Neuronal stem cell (in vitro differentiated cells): ENCODE data around the gene IRF2BPL.

ENCODE experiments used
- DNase-seq: peaks from one replicate; pipeline ENCODE4 v3.0.0-alpha.2; 2013; ENCODE audit warnings: low spot score
- H2AFZ ChIP-seq: one replicate; pipeline ENCODE4 v1.6.1; 2013; ENCODE audit warnings: mild to moderate bottlenecking, low read length, inconsistent platforms
- H2AK5ac ChIP-seq: 2 replicates; pipeline ENCODE4 v1.6.1; 2013; ENCODE audit warnings: low read depth, mild to moderate bottlenecking, inconsistent platforms, low read length, moderate library complexity, mixed read lengths
- H2BK120ac ChIP-seq: 2 replicates; pipeline ENCODE4 v1.6.1; 2013; ENCODE audit warnings: low read depth, mild to moderate bottlenecking, inconsistent platforms, low read length, moderate library complexity, mixed read lengths
- H2BK12ac ChIP-seq: one replicate; pipeline ENCODE4 v1.6.1; 2013; ENCODE audit warnings: low read length, inconsistent platforms
- H2BK15ac ChIP-seq: 2 replicates; pipeline ENCODE4 v1.6.1; 2013; ENCODE audit warnings: mild to moderate bottlenecking, low read length, inconsistent platforms, mixed read lengths
- H2BK5ac ChIP-seq: one replicate; pipeline ENCODE4 v1.6.1; 2013; ENCODE audit warnings: inconsistent platforms, mild to moderate bottlenecking, low read length, moderate library complexity
- H3K14ac ChIP-seq: one replicate; pipeline ENCODE4 v1.6.1; 2013; ENCODE audit warnings: low read length, inconsistent platforms
- H3K18ac ChIP-seq: 2 replicates; pipeline ENCODE4 v1.6.1; 2013; ENCODE audit warnings: low read length, inconsistent platforms
- H3K23ac ChIP-seq: 2 replicates; pipeline ENCODE4 v1.6.1; 2013; ENCODE audit warnings: low read depth, mild to moderate bottlenecking, mixed read lengths, low read length, inconsistent platforms; ENCODE audit not compliant: poor library complexity
- H3K27ac ChIP-seq: replicated peaks from 3 replicates; pipeline ENCODE4 v1.5.1; 2013; ENCODE audit warnings: low read length, inconsistent platforms
- H3K27me3 ChIP-seq, 3 experiments: 2 replicates each; pipeline ENCODE4 v1.6.1; 2013; ENCODE audit warnings: low read length in 3 of 3, mild to moderate bottlenecking in 2 of 3, inconsistent platforms in 1 of 3, low read depth in 1 of 3, mixed read lengths in 1 of 3, moderate library complexity in 1 of 3; ENCODE audit not compliant: control insufficient read depth in 3 of 3, insufficient read depth in 3 of 3
- H3K36me3 ChIP-seq, 2 donors: replicated peaks in 1 of 2; 2 replicates each; pipeline ENCODE4 v1.6.1; 2013; ENCODE audit warnings: low read length in 2 of 2; ENCODE audit not compliant: control insufficient read depth in 2 of 2, insufficient read depth in 2 of 2
- H3K4ac ChIP-seq: 2 replicates; pipeline ENCODE4 v1.6.1; 2013; ENCODE audit warnings: inconsistent platforms, mild to moderate bottlenecking, low read length, moderate library complexity
- H3K4me1 ChIP-seq, 2 donors: 1 replicate in 1 of 2; 2 replicates in 1 of 2; pipeline ENCODE4 v1.6.1; 2013; ENCODE audit warnings: low read length in 2 of 2, low read depth in 1 of 2; ENCODE audit not compliant: control insufficient read depth in 2 of 2, insufficient read depth in 1 of 2
- H3K4me2 ChIP-seq: one replicate; pipeline ENCODE4 v1.6.1; 2013; ENCODE audit warnings: mild to moderate bottlenecking, low read length, inconsistent platforms; ENCODE audit not compliant: insufficient read depth, poor library complexity, severe bottlenecking
- H3K4me3 ChIP-seq, 2 donors: 2 replicates each; pipeline ENCODE4 v1.5.1; 2013; ENCODE audit warnings: low read length in 2 of 2, mild to moderate bottlenecking in 2 of 2, inconsistent platforms in 1 of 2, moderate library complexity in 1 of 2
- H3K79me1 ChIP-seq: one replicate; pipeline ENCODE4 v1.6.1; 2013; ENCODE audit warnings: low read depth, mild to moderate bottlenecking, inconsistent platforms, low read length, moderate library complexity
- H3K9ac ChIP-seq: one replicate; pipeline ENCODE4 v1.6.1; 2013; ENCODE audit warnings: mild to moderate bottlenecking, low read depth, low read length, inconsistent platforms; ENCODE audit not compliant: poor library complexity
- H3K9me3 ChIP-seq, 2 donors: replicated peaks in 1 of 2; 2 replicates each; pipeline versions ENCODE3 to v1.6.1; 2013; ENCODE audit warnings: low read length in 2 of 2, mild to moderate bottlenecking in 2 of 2, inconsistent platforms in 1 of 2, low read depth in 1 of 2, mixed read lengths in 1 of 2, moderate library complexity in 1 of 2; ENCODE audit not compliant: control insufficient read depth in 2 of 2, insufficient read depth in 1 of 2
- H4K8ac ChIP-seq: one replicate; pipeline ENCODE4 v1.6.1; 2013; ENCODE audit warnings: low read depth, mild to moderate bottlenecking, inconsistent platforms, low read length, moderate library complexity
- H4K91ac ChIP-seq: one replicate; pipeline ENCODE4 v1.6.1; 2013; ENCODE audit warnings: low read length, low read depth, mild to moderate bottlenecking, inconsistent platforms; ENCODE audit not compliant: poor library complexity
- WGBS, 2 donors: extraction: QIAGEN DNeasy Blood & Tissue Kit; methylation state at CpG; one replicate each; pipeline ENCODE4 v1.1.7; 2013; ENCODE audit warnings: missing lambda C conversion rate in 2 of 2, mixed read lengths in 1 of 2; ENCODE audit not compliant: insufficient read length in 2 of 2, insufficient replicate concordance in 1 of 2; ENCODE audit errors: extremely low coverage in 2 of 2; 5-methylcytosine and 5-hydroxymethylcytosine counted together

IRF2BPL gene

GRCh38 chr14:77052281-77053044 lies 24.0 kb upstream of the IRF2BPL start:
- H4K91ac ChIP-seq: no peak overlapping the region
- H3K9me3 ChIP-seq: no peaks in the 10 kb centered on the region
- peak overlapping the region; percentile 30 for H3K9ac ChIP-seq
- H3K27me3 ChIP-seq: no peaks in the 10 kb centered on the region
- H3K14ac ChIP-seq: peak overlapping the region; percentile 28
- H2BK15ac ChIP-seq: peak overlapping the region; percentile 99
- H3K36me3 ChIP-seq: no peaks in the 10 kb centered on the region
- no peak overlapping the region for H3K27ac ChIP-seq
- peak overlapping the region; percentile 99 for H2AK5ac ChIP-seq
- H2BK5ac ChIP-seq: peak overlapping the region; percentile 84
- WGBS, 2 donors: no CpG with 5 or more reads among the region's 8 CpGs
- peak overlapping the region; percentile 67 for H2BK12ac ChIP-seq
- H3K4me2 ChIP-seq: no peak overlapping the region
- no peak overlapping the region for H4K8ac ChIP-seq
- H3K18ac ChIP-seq: peak overlapping the region; percentile 74
- no peak overlapping the region for H3K4me3 ChIP-seq
- peak overlapping the region; percentile 90 for H3K4ac ChIP-seq
- no peak overlapping the region for H3K23ac ChIP-seq
- no peaks in the 10 kb centered on the region for H3K79me1 ChIP-seq
- no peak overlapping the region for H2AFZ ChIP-seq
- peak overlapping the region; percentile 98 for H2BK120ac ChIP-seq
- H3K4me1 ChIP-seq: peaks cover 2 to 11% of the 10 kb centered on the region in 2 donors
- no peak for DNase-seq

DNA sequence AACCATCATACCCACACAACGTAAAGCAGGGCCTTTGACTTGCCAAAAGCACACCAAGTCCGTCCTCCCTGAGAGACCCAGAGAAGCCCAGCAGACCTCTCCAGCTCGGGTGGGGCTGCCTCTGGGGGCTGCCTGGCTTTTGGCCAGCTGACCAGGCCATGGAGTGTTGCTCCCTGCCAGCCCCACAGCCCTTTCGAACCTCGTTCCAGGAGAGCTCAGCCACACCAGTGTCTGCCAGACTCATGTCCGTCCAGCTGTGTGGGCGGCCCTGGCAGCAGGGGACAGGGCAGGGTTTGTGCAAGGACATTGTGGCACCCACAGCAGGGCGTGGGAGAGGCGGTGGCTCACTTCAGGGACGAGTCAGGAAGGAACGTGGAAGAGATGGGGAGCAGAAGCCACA lies 22.6 kb upstream of the IRF2BPL start:
- no peaks in the 10 kb centered on the region for H3K9me3 ChIP-seq
- H3K9ac ChIP-seq: peak overlapping the region; percentile 75
- no peak for DNase-seq
- H3K27me3 ChIP-seq: no peaks in the 10 kb centered on the region
- no peak overlapping the region for H3K4me2 ChIP-seq
- peak overlapping the region; percentile 98 for H3K18ac ChIP-seq
- H2BK5ac ChIP-seq: no peak overlapping the region
- peak overlapping the region; percentile 89 for H2BK120ac ChIP-seq
- peak overlapping the region; percentile 58 for H4K8ac ChIP-seq
- peak overlapping the region; percentile 83 for H4K91ac ChIP-seq
- H3K4me3 ChIP-seq: no peak overlapping the region
- no peaks in the 10 kb centered on the region for H3K36me3 ChIP-seq
- peak overlapping the region; percentile 97 for H3K14ac ChIP-seq
- H3K79me1 ChIP-seq: no peaks in the 10 kb centered on the region
- no peak overlapping the region for H3K27ac ChIP-seq
- H2AFZ ChIP-seq: peak overlapping the region; percentile 66
- peak overlapping the region; percentile 99 for H2BK12ac ChIP-seq
- peaks cover 2 to 11% of the 10 kb centered on the region in 2 donors for H3K4me1 ChIP-seq
- H2AK5ac ChIP-seq: peak overlapping the region; percentile 93
- H3K4ac ChIP-seq: peak overlapping the region; percentile 99
- no CpG with 5 or more reads among the region's 11 CpGs for WGBS, 2 donors
- peak overlapping the region; percentile 31 for H3K23ac ChIP-seq
- peak overlapping the region; percentile 99 for H2BK15ac ChIP-seq

GRCh38 chr14:77046721-77047120 lies 18.2 kb upstream of the IRF2BPL start:
- Histone ChIP-seq H2AFZ (no peak overlapping the region), H3K4ac (no peak overlapping the region), H3K36me3 (no peaks in the 10 kb centered on the region), H3K18ac (no peak overlapping the region), H3K9ac (no peak overlapping the region), H3K4me3 (no peak overlapping the region), H2BK12ac (no peak overlapping the region), H3K4me2 (no peak overlapping the region), H3K14ac (no peak overlapping the region), H4K91ac (no peak overlapping the region), H2BK120ac (no peak overlapping the region), H3K27ac (no peak overlapping the region), H2AK5ac (no peak overlapping the region), H3K9me3 (no peaks in the 10 kb centered on the region), H3K27me3 (no peaks in the 10 kb centered on the region), H3K23ac (no peak overlapping the region), H2BK15ac (no peak overlapping the region), H2BK5ac (no peak overlapping the region), H4K8ac (no peak overlapping the region), H3K79me1 (no peaks in the 10 kb centered on the region), H3K4me1 (peaks cover 13 to 40% of the 10 kb centered on the region in 2 donors)
- WGBS, 2 donors: no CpG with 5 or more reads among the region's 3 CpGs
- DNase-seq: no peak

DNA sequence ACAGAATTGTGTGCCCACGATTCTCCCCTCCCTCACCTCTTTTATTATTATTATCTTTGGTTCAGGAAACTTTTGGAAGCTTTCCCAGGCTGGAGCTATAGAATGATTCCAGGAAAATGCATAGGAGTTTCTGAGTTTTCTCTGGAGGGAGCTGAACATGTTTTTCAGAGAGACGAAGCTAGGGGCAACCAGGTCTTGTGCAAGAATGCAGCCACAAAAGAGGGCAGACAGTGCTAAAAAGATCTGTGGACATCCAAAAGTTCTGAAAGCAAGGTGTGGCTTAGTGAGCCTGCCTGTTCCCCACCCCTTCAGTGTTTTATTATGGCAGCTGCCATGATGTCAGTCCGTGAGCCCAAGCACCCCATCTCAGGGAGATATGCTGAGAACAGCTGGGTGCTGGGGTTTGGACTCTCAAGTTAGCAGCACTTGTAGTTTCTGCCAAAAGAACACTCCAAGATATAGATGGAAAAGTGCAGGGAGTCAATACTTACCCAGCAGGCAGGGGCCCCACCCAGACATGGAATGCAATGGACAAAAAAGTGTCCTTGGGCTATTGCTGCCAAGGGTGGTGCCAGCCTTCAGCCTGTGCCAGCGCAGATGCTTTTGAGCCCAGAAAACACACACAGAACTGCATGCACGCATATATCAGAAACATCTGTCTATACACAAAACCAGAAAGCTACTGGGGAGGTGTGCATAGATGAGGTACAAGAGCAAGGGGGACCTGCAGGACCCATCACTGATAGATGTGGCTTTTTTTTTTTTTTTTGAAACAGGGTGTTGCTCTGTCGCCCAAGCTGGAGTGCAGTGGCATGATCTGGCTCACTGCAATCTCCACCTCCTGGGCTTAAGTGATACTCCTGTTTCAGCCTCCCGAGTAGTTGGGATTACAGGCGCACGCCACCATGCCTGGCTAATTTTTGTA lies 17.0 kb upstream of the IRF2BPL start:
- Histone ChIP-seq H3K14ac (no peak overlapping the region), H3K4ac (no peak overlapping the region), H4K91ac (no peak overlapping the region), H3K27me3 (no peaks in the 10 kb centered on the region), H3K4me3 (no peak overlapping the region), H3K36me3 (no peaks in the 10 kb centered on the region), H3K4me2 (no peak overlapping the region), H2BK12ac (no peak overlapping the region), H4K8ac (no peak overlapping the region), H2BK120ac (no peak overlapping the region), H2AFZ (no peak overlapping the region), H3K79me1 (no peaks in the 10 kb centered on the region), H3K18ac (no peak overlapping the region), H3K9ac (no peak overlapping the region), H2BK15ac (no peak overlapping the region), H2BK5ac (no peak overlapping the region), H3K9me3 (no peaks in the 10 kb centered on the region), H2AK5ac (no peak overlapping the region), H3K23ac (no peak overlapping the region), H3K4me1 (peaks cover 14 to 48% of the 10 kb centered on the region in 2 donors), H3K27ac (no peak overlapping the region)
- DNase-seq: no peak
- no CpG with 5 or more reads among the region's 9 CpGs for WGBS, 2 donors
